ENCODE results near the gene GAS2.
A peak's percentile ranks its signal among the peaks of the same experiment; 100 is the strongest.

Gene GAS2

GRCh38 chr11:22785251-22785650 lies 118.8 kb downstream of the GAS2 start:
- Histone ChIP-seq H3K14ac (ENCODE audit: low read length in 2 of 2) (no peak overlapping the region), H3K9ac (ENCODE audit: low read length) (no peak overlapping the region), H2AFZ (ENCODE audit: low read depth, low read length) (no peak overlapping the region), H4K91ac (ENCODE audit: low read length) (no peak overlapping the region), H2BK12ac (ENCODE audit: low read length in 2 of 2) (no peak overlapping the region), H3K27ac (ENCODE audit: low read length, poor library complexity, severe bottlenecking) (no peak overlapping the region), H2BK5ac (ENCODE audit: low read depth, low read length, poor library complexity, severe bottlenecking) (no peak overlapping the region), H3K9me3 (ENCODE audit: control insufficient read depth, low read length) (no peaks in the 10 kb centered on the region), H3K4me1 (ENCODE audit: control insufficient read depth, insufficient read depth, low read depth, low read length) (no peaks in the 10 kb centered on the region), H3K4me3 (ENCODE audit: insufficient read depth in 1 of 2, low read depth in 1 of 2, low read length in 2 of 2) (no peak overlapping the region), H3K18ac (ENCODE audit: low read depth in 1 of 2, low read length in 2 of 2) (no peak overlapping the region), H3K27me3 (ENCODE audit: control insufficient read depth in 1 of 2, insufficient read depth in 1 of 2, low read length in 2 of 2) (peaks cover 0 to 5% of the 10 kb centered on the region in 2 experiments), H3K4ac (ENCODE audit: low read depth in 1 of 2, low read length in 2 of 2) (no peak overlapping the region), H3K4me2 (ENCODE audit: low read length, poor library complexity, severe bottlenecking) (no peak overlapping the region), H2BK120ac (ENCODE audit: low read depth, low read length) (no peak overlapping the region), H2BK15ac (ENCODE audit: low read depth, poor library complexity, severe bottlenecking) (no peak overlapping the region), H4K8ac (ENCODE audit: low read length) (no peak overlapping the region), H3K23ac (ENCODE audit: low read length in 2 of 2) (no peak overlapping the region), H2AK5ac (ENCODE audit: low read length, severe bottlenecking) (no peak overlapping the region), H3K79me1 (replicated peaks; ENCODE audit: low read length, poor library complexity, severe bottlenecking) (no peaks in the 10 kb centered on the region), H3K36me3 (ENCODE audit: control insufficient read depth in 1 of 2, insufficient read depth in 2 of 2, low read depth in 1 of 2, low read length in 2 of 2) (no peaks in the 10 kb centered on the region)
- DNase-seq = no peak

GRCh38 chr11:22786475-22786874 lies 120.1 kb downstream of the GAS2 start:
- H4K8ac ChIP-seq (ENCODE audit: low read length) = no peak overlapping the region
- H2AFZ ChIP-seq (ENCODE audit: low read depth, low read length) = no peak overlapping the region
- H3K9ac ChIP-seq (ENCODE audit: low read length) = no peak overlapping the region
- H3K79me1 ChIP-seq (replicated peaks; ENCODE audit: low read length, poor library complexity, severe bottlenecking) = no peaks in the 10 kb centered on the region
- WGBS = 92% methylated on average over 3 of the region's 3 CpGs
- H2BK120ac ChIP-seq (ENCODE audit: low read depth, low read length) = no peak overlapping the region
- H3K4me3 ChIP-seq (ENCODE audit: insufficient read depth in 1 of 2, low read depth in 1 of 2, low read length in 2 of 2) = no peak overlapping the region
- no peak overlapping the region for H3K4ac ChIP-seq (ENCODE audit: low read depth in 1 of 2, low read length in 2 of 2)
- no peaks in the 10 kb centered on the region for H3K36me3 ChIP-seq (ENCODE audit: control insufficient read depth in 1 of 2, insufficient read depth in 2 of 2, low read depth in 1 of 2, low read length in 2 of 2)
- H2BK15ac ChIP-seq (ENCODE audit: low read depth, poor library complexity, severe bottlenecking) = no peak overlapping the region
- no peaks in the 10 kb centered on the region for H3K9me3 ChIP-seq (ENCODE audit: control insufficient read depth, low read length)
- H2BK5ac ChIP-seq (ENCODE audit: low read depth, low read length, poor library complexity, severe bottlenecking) = no peak overlapping the region
- no peak overlapping the region for H2BK12ac ChIP-seq (ENCODE audit: low read length in 2 of 2)
- no peak for DNase-seq
- no peak overlapping the region for H3K4me2 ChIP-seq (ENCODE audit: low read length, poor library complexity, severe bottlenecking)
- H2AK5ac ChIP-seq (ENCODE audit: low read length, severe bottlenecking) = no peak overlapping the region
- H3K27ac ChIP-seq (ENCODE audit: low read length, poor library complexity, severe bottlenecking) = no peak overlapping the region
- no peak overlapping the region for H3K23ac ChIP-seq (ENCODE audit: low read length in 2 of 2)
- H3K4me1 ChIP-seq (ENCODE audit: control insufficient read depth, insufficient read depth, low read depth, low read length) = no peaks in the 10 kb centered on the region
- no peak overlapping the region for H3K14ac ChIP-seq (ENCODE audit: low read length in 2 of 2)
- H4K91ac ChIP-seq (ENCODE audit: low read length) = no peak overlapping the region
- H3K18ac ChIP-seq (ENCODE audit: low read depth in 1 of 2, low read length in 2 of 2) = no peak overlapping the region
- peaks cover 0 to 5% of the 10 kb centered on the region in 2 experiments for H3K27me3 ChIP-seq (ENCODE audit: control insufficient read depth in 1 of 2, insufficient read depth in 1 of 2, low read length in 2 of 2)

GRCh38 chr11:22787055-22787454 lies 120.6 kb downstream of the GAS2 start:
- WGBS = 100% methylated on average over 1 of the region's 2 CpGs
- H3K18ac ChIP-seq (ENCODE audit: low read depth in 1 of 2, low read length in 2 of 2) = no peak overlapping the region

GRCh38 chr11:22787551-22788162 lies 121.2 kb downstream of the GAS2 start:
- 32% methylated on average over 7 of the region's 9 CpGs for WGBS

More at GRCh38 chr11:22787055-22787454, 120.6 kb downstream of the GAS2 start:
- no peak for DNase-seq
- no peak overlapping the region for H2AK5ac ChIP-seq (ENCODE audit: low read length, severe bottlenecking)
- H2BK12ac ChIP-seq (ENCODE audit: low read length in 2 of 2) = no peak overlapping the region
- H3K79me1 ChIP-seq (replicated peaks; ENCODE audit: low read length, poor library complexity, severe bottlenecking) = no peaks in the 10 kb centered on the region
- H3K4me1 ChIP-seq (ENCODE audit: control insufficient read depth, insufficient read depth, low read depth, low read length) = no peaks in the 10 kb centered on the region
- H3K36me3 ChIP-seq (ENCODE audit: control insufficient read depth in 1 of 2, insufficient read depth in 2 of 2, low read depth in 1 of 2, low read length in 2 of 2) = no peaks in the 10 kb centered on the region
- no peak overlapping the region for H3K4me2 ChIP-seq (ENCODE audit: low read length, poor library complexity, severe bottlenecking)
- H3K9ac ChIP-seq (ENCODE audit: low read length) = no peak overlapping the region
- H3K4ac ChIP-seq (ENCODE audit: low read depth in 1 of 2, low read length in 2 of 2) = no peak overlapping the region
- H3K14ac ChIP-seq (ENCODE audit: low read length in 2 of 2) = no peak overlapping the region
- no peak overlapping the region for H2AFZ ChIP-seq (ENCODE audit: low read depth, low read length)
- H3K27ac ChIP-seq (ENCODE audit: low read length, poor library complexity, severe bottlenecking) = no peak overlapping the region
- H3K4me3 ChIP-seq (ENCODE audit: insufficient read depth in 1 of 2, low read depth in 1 of 2, low read length in 2 of 2) = no peak overlapping the region
- H3K23ac ChIP-seq (ENCODE audit: low read length in 2 of 2) = no peak overlapping the region
- no peak overlapping the region for H2BK120ac ChIP-seq (ENCODE audit: low read depth, low read length)
- H4K8ac ChIP-seq (ENCODE audit: low read length) = no peak overlapping the region
- H4K91ac ChIP-seq (ENCODE audit: low read length) = no peak overlapping the region
- H3K9me3 ChIP-seq (ENCODE audit: control insufficient read depth, low read length) = no peaks in the 10 kb centered on the region
- no peak overlapping the region for H2BK15ac ChIP-seq (ENCODE audit: low read depth, poor library complexity, severe bottlenecking)
- H3K27me3 ChIP-seq (ENCODE audit: control insufficient read depth in 1 of 2, insufficient read depth in 1 of 2, low read length in 2 of 2) = peaks cover 0 to 5% of the 10 kb centered on the region in 2 experiments
- no peak overlapping the region for H2BK5ac ChIP-seq (ENCODE audit: low read depth, low read length, poor library complexity, severe bottlenecking)

More at GRCh38 chr11:22787551-22788162, 121.2 kb downstream of the GAS2 start:
- Histone ChIP-seq H3K14ac (ENCODE audit: low read length in 2 of 2) (no peak overlapping the region), H3K4me3 (ENCODE audit: insufficient read depth in 1 of 2, low read depth in 1 of 2, low read length in 2 of 2) (no peak overlapping the region), H2AK5ac (ENCODE audit: low read length, severe bottlenecking) (no peak overlapping the region), H3K4ac (ENCODE audit: low read depth in 1 of 2, low read length in 2 of 2) (no peak overlapping the region), H3K23ac (ENCODE audit: low read length in 2 of 2) (no peak overlapping the region), H2BK120ac (ENCODE audit: low read depth, low read length) (no peak overlapping the region), H3K36me3 (ENCODE audit: control insufficient read depth in 1 of 2, insufficient read depth in 2 of 2, low read depth in 1 of 2, low read length in 2 of 2) (no peaks in the 10 kb centered on the region), H2BK15ac (ENCODE audit: low read depth, poor library complexity, severe bottlenecking) (no peak overlapping the region), H3K27me3 (ENCODE audit: control insufficient read depth in 1 of 2, insufficient read depth in 1 of 2, low read length in 2 of 2) (peaks cover 0 to 5% of the 10 kb centered on the region in 2 experiments), H3K79me1 (replicated peaks; ENCODE audit: low read length, poor library complexity, severe bottlenecking) (no peaks in the 10 kb centered on the region), H4K8ac (ENCODE audit: low read length) (no peak overlapping the region), H2BK5ac (ENCODE audit: low read depth, low read length, poor library complexity, severe bottlenecking) (no peak overlapping the region), H2BK12ac (ENCODE audit: low read length in 2 of 2) (no peak overlapping the region), H3K27ac (ENCODE audit: low read length, poor library complexity, severe bottlenecking) (no peak overlapping the region), H3K18ac (ENCODE audit: low read depth in 1 of 2, low read length in 2 of 2) (no peak overlapping the region), H3K4me1 (ENCODE audit: control insufficient read depth, insufficient read depth, low read depth, low read length) (no peaks in the 10 kb centered on the region), H2AFZ (ENCODE audit: low read depth, low read length) (no peak overlapping the region), H3K9ac (ENCODE audit: low read length) (no peak overlapping the region), H3K4me2 (ENCODE audit: low read length, poor library complexity, severe bottlenecking) (no peak overlapping the region), H3K9me3 (ENCODE audit: control insufficient read depth, low read length) (no peaks in the 10 kb centered on the region), H4K91ac (ENCODE audit: low read length) (no peak overlapping the region)
- DNase-seq = peak; percentile 37

Measured in mesenchymal stem cell (in vitro differentiated cells and primary cell).